Endothelial cell of umbilical vein (primary cell): ENCODE data around the gene DCAF17. TPM values are rescaled to one million over a fixed set of nuclear protein-coding genes. Genes with fewer than 3 reads are reported as not detected.

Experiments
- BruUV-seq: library from RNA; stranded (reverse); fragments of 400-500 nt; replicated peaks from 2 replicates; lab custom pipeline; 2021; lab: Mats Ljungman, UMichigan
- CTCF ChIA-PET: fragments of 300-600, 350-600 bp; sonication (Branson Sonifier 250); formaldehyde crosslinking; loops from one replicate; lab custom pipeline; 2021; ENCODE audit warnings: antibody characterized with exemption, inconsistent platforms; lab: Charles Lee
- POLR2A ChIA-PET: fragments of 300-600, 350-600 bp; sonication (Branson Sonifier 250); formaldehyde crosslinking; loops from one replicate; lab custom pipeline; 2021; ENCODE audit warnings: antibody characterized with exemption, inconsistent platforms; lab: Charles Lee
- DNase-seq: peaks from one replicate; pipeline ENCODE4 v3.0.0-alpha.2; 2011; ENCODE audit warnings: low read depth, low spot score
- FAIRE-seq: peaks from 2 replicates; lab custom pipeline; 2011; peaks lifted over from hg19 to GRCh38; lab: Jason Lieb, UNC
- H2AFZ ChIP-seq: 2 replicates; pipeline ENCODE4 v1.6.0; 2012; ENCODE audit warnings: low read depth, low read length, control low read depth, inconsistent platforms
- H3K27ac ChIP-seq: 2 replicates; pipeline ENCODE4 v1.5.1; 2011; ENCODE audit warnings: low read depth, mild to moderate bottlenecking, control low read depth, low read length, moderate library complexity; ENCODE audit not compliant: insufficient read depth
- H3K27me3 ChIP-seq, 2 experiments: 2 replicates each; pipeline versions ENCODE4 v1.6.0 to v1.6.1; 2011; ENCODE audit warnings: low read length in 2 of 2, mixed read lengths in 1 of 2; ENCODE audit not compliant: control insufficient read depth in 2 of 2, insufficient read depth in 2 of 2
- H3K36me3 ChIP-seq, 2 experiments: 2 replicates in 1 of 2; 3 replicates in 1 of 2; pipeline ENCODE4 v1.5.1; 2011; ENCODE audit warnings: low read length in 2 of 2, mild to moderate bottlenecking in 1 of 2, moderate library complexity in 1 of 2; ENCODE audit not compliant: control insufficient read depth in 2 of 2, insufficient read depth in 2 of 2; ENCODE audit errors: extremely low read depth in 1 of 2
- H3K4me1 ChIP-seq: 3 replicates; pipeline ENCODE4 v1.5.1; 2011; ENCODE audit warnings: mild to moderate bottlenecking, low read length; ENCODE audit not compliant: control insufficient read depth, insufficient read depth; ENCODE audit errors: extremely low read depth
- H3K4me2 ChIP-seq: 2 replicates; pipeline ENCODE4 v1.6.1; 2011; ENCODE audit warnings: low read length, control low read depth, mixed read lengths; ENCODE audit not compliant: insufficient read depth
- H3K4me3 ChIP-seq, 3 experiments: fragments of 200-600 bp in 1 of 3; sonication (generic), shearing (Covaris generic) in 1 of 3; replicated peaks in 1 of 3; 2 replicates each; pipeline ENCODE4 v1.5.1; 2011 to 2016; ENCODE audit warnings: control low read depth in 3 of 3, low read length in 3 of 3, mild to moderate bottlenecking in 2 of 3, inconsistent platforms in 1 of 3, low read depth in 1 of 3, moderate library complexity in 1 of 3; ENCODE audit not compliant: insufficient read depth in 1 of 3
- H3K79me2 ChIP-seq: 2 replicates; pipeline ENCODE4 v1.6.0; 2012; ENCODE audit warnings: low read length, inconsistent platforms; ENCODE audit not compliant: control insufficient read depth, insufficient read depth
- H3K9ac ChIP-seq: replicated peaks from 2 replicates; pipeline ENCODE3; 2011; ENCODE audit warnings: low read length, control low read depth; ENCODE audit not compliant: insufficient read depth; ENCODE audit errors: extremely low read depth
- H3K9me1 ChIP-seq: replicated peaks from 3 replicates; pipeline ENCODE4 v1.6.0; 2011; ENCODE audit warnings: mild to moderate bottlenecking, low read length; ENCODE audit not compliant: control insufficient read depth, insufficient read depth; ENCODE audit errors: extremely low read depth
- H3K9me3 ChIP-seq: replicated peaks from 2 replicates; pipeline ENCODE4 v1.5.1; 2012; ENCODE audit warnings: low read length, inconsistent platforms; ENCODE audit not compliant: control insufficient read depth, insufficient read depth
- H4K20me1 ChIP-seq: replicated peaks from 2 replicates; pipeline ENCODE3; 2011; ENCODE audit warnings: mild to moderate bottlenecking, low read length; ENCODE audit not compliant: control insufficient read depth, insufficient read depth; ENCODE audit errors: extremely low read depth
- FOS ChIP-seq: IDR thresholded peaks from 2 replicates; pipeline ENCODE4 v1.6.1; 2011; ENCODE audit warnings: mild to moderate bottlenecking, low read length, moderate library complexity, borderline replicate concordance; ENCODE audit not compliant: insufficient read depth
- JUN ChIP-seq: IDR thresholded peaks from 2 replicates; pipeline ENCODE4 v1.6.1; 2011; ENCODE audit warnings: borderline replicate concordance, low read depth; ENCODE audit not compliant: insufficient read length, insufficient read depth
- MAX ChIP-seq: IDR thresholded peaks from 2 replicates; pipeline ENCODE4 v1.6.1; 2011; ENCODE audit not compliant: insufficient read depth, insufficient read length
- MYC ChIP-seq: IDR thresholded peaks from one replicate; pipeline ENCODE4 v1.6.1; 2011; ENCODE audit warnings: mild to moderate bottlenecking, low read depth, low read length
- POLR2AphosphoS5 ChIP-seq: IDR thresholded peaks from 2 replicates; pipeline ENCODE4 v1.6.1; 2012; ENCODE audit warnings: low read depth, mild to moderate bottlenecking, control low read depth, low read length, moderate library complexity; ENCODE audit not compliant: insufficient read depth
- dilution Hi-C: fragments of 300-500 bp; cut with MboI; formaldehyde crosslinking; loops from one replicate; pipeline ENCODE4 v1.15.0; 2019; ENCODE audit warnings: low sequenced_read_pairs; ENCODE audit not compliant: extremely low pct_ligation_motif_present
- intact Hi-C: fragments of 100-400 bp; cut with micrococcal nuclease; formaldehyde crosslinking; loops from one replicate; pipeline ENCODE4 v1.10.0; 2022
- polyA plus RNA-seq, 4 experiments: library from polyadenylated mRNA; depleted of rRNA in 3 of 4; stranded (reverse) in 3 of 4; unstranded in 1 of 4; fragments of >200 nt; gene quantifications; 2 replicates each; pipeline versions ENCODE4 v1.2.1 to v1.2.3, GENCODE V29; 2011 to 2012; ENCODE audit warnings: missing spikeins in 1 of 4
- total RNA-seq: library from RNA; stranded (reverse); gene quantifications from 2 replicates; pipeline ENCODE4 v1.2.3, GENCODE V29; 2021
- TF ChIP-seq, protein P1 (sequence below), 2 donors: IDR thresholded peaks; 1 replicate in 1 of 2; 2 replicates in 1 of 2; pipeline ENCODE4 v1.5.1; 2011; ENCODE audit warnings: low read length in 2 of 2, mild to moderate bottlenecking in 2 of 2, moderate library complexity in 2 of 2, control low read depth in 1 of 2, inconsistent platforms in 1 of 2, low read depth in 1 of 2; ENCODE audit not compliant: insufficient read depth in 1 of 2; ENCODE audit errors: extremely low read depth in 1 of 2

DCAF17 gene
- total and polyA plus RNA-seq, 2 donors (not counting 3 experiments of a cell fraction or from before 2014, with no cell fraction given): 4.6 to 14.9 TPM

GRCh38 chr2:171416009-171416926 is 17.8 kb upstream of the DCAF17 start:
- BruUV-seq: no TSS peak
- Histone ChIP-seq H4K20me1 (no peaks in the 10 kb centered on the region), H3K79me2 (peaks cover under 1% of the 10 kb centered on the region), H3K4me1 (peaks cover 13% of the 10 kb centered on the region), H3K27me3 (no peaks in the 10 kb centered on the region), H3K9ac (no peak overlapping the region), H3K4me3 (no peak overlapping the region), H3K36me3 (no peaks in the 10 kb centered on the region), H3K9me3 (no peaks in the 10 kb centered on the region), H3K4me2 (peak overlapping the region; percentile 7), H3K27ac (no peak overlapping the region), H3K9me1 (no peaks in the 10 kb centered on the region), H2AFZ (peak overlapping the region; percentile 12)
- TF ChIP-seq, protein P1, sequence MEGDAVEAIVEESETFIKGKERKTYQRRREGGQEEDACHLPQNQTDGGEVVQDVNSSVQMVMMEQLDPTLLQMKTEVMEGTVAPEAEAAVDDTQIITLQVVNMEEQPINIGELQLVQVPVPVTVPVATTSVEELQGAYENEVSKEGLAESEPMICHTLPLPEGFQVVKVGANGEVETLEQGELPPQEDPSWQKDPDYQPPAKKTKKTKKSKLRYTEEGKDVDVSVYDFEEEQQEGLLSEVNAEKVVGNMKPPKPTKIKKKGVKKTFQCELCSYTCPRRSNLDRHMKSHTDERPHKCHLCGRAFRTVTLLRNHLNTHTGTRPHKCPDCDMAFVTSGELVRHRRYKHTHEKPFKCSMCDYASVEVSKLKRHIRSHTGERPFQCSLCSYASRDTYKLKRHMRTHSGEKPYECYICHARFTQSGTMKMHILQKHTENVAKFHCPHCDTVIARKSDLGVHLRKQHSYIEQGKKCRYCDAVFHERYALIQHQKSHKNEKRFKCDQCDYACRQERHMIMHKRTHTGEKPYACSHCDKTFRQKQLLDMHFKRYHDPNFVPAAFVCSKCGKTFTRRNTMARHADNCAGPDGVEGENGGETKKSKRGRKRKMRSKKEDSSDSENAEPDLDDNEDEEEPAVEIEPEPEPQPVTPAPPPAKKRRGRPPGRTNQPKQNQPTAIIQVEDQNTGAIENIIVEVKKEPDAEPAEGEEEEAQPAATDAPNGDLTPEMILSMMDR (IDR thresholded peaks at IDR 0.05; ENCODE audit: extremely low read depth in 1 of 2, insufficient read depth in 1 of 2, low read depth in 1 of 2, low read length in 2 of 2): peak; percentile 84 to 85
- no peak for TF ChIP-seq JUN
- TF ChIP-seq FOS: peak; percentile 50
- TF ChIP-seq MYC: no peak
- no peak for TF ChIP-seq POLR2AphosphoS5
- TF ChIP-seq MAX: no peak
- POLR2A ChIA-PET: interaction anchor here (1.1 to 1.5 kb wide), 2 partner anchors 18 to 444 kb away, joined by 3 to 5 read pairs; partner anchors contain the start of genes DCAF17 and METTL8
- CTCF ChIA-PET: interaction anchor here (0.6 to 2.7 kb wide), 75 partner anchors 8 to 711 kb away, joined by 3 to 86 read pairs (median 4); partner anchors contain the start of genes DCAF17, GORASP2, METTL8 and TLK1
- DNase-seq (peak; percentile 95), FAIRE-seq (peak; percentile 91)
- intact Hi-C loops: loop anchor here (1.0 to 2.0 kb wide), 6 partner anchors 69 to 487 kb away; partner anchors contain the start of gene GORASP2
- dilution Hi-C loops: no loop called here
